B cell (primary cell): Measurements from ENCODE around the gene CDYL. TPM values are rescaled to one million over a fixed set of nuclear protein-coding genes. Genes with fewer than 3 reads are reported as not detected.

Experiments
- ATAC-seq: fragments of 200-7000 bp; cut with Tn5 transposase; one replicate; pipeline ENCODE4 v1.10.0; 2021; ENCODE audit warnings: low read depth, mild to moderate bottlenecking, moderate number of reproducible peaks, moderate library complexity
- CTCF ChIA-PET: fragments of 350-600 bp; sonication (Branson Sonifier 250); formaldehyde crosslinking; loops from one replicate; lab custom pipeline; 2021; ENCODE audit warnings: antibody characterized with exemption, inconsistent platforms; lab: Charles Lee
- POLR2A ChIA-PET: fragments of 350-600 bp; sonication (Branson Sonifier 250); formaldehyde crosslinking; loops from one replicate; lab custom pipeline; 2021; ENCODE audit warnings: antibody characterized with exemption; lab: Charles Lee
- DNase-seq: peaks from one replicate; pipeline ENCODE4 v3.0.0; 2013
- H2AFZ ChIP-seq: 2 replicates; pipeline ENCODE4 v1.6.1; 2012; ENCODE audit warnings: mild to moderate bottlenecking, low read depth, low read length; ENCODE audit not compliant: insufficient read depth, poor library complexity, severe bottlenecking
- H3K27ac ChIP-seq, 2 donors: 1 replicate in 1 of 2; 2 replicates in 1 of 2; pipeline ENCODE4 v1.5.1; 2012 to 2013; ENCODE audit warnings: low read length in 2 of 2, mild to moderate bottlenecking in 2 of 2, moderate library complexity in 1 of 2
- H3K27me3 ChIP-seq, 4 experiments: fragments of 200-600 bp in 1 of 4; sonication (generic) in 1 of 4; replicated peaks in 1 of 4; 1 replicate in 2 of 4; 2 replicates in 2 of 4; pipeline versions ENCODE4 v1.6.1 to v1.7.0; 2013 to 2016; ENCODE audit warnings: low read length in 3 of 4, mild to moderate bottlenecking in 2 of 4, mixed read lengths in 1 of 4, moderate library complexity in 1 of 4; ENCODE audit not compliant: insufficient read depth in 4 of 4, control insufficient read depth in 3 of 4; ENCODE audit errors: control extremely low read depth in 1 of 4
- H3K36me3 ChIP-seq, 2 experiments: replicated peaks in 1 of 2; 1 replicate in 1 of 2; 2 replicates in 1 of 2; pipeline versions ENCODE4 v1.6.1 to v1.7.1; 2013; ENCODE audit warnings: low read length in 1 of 2; ENCODE audit not compliant: insufficient read depth in 2 of 2, control insufficient read depth in 1 of 2; ENCODE audit errors: control extremely low read depth in 1 of 2, extremely low read depth in 1 of 2
- H3K4me1 ChIP-seq, 2 donors: fragments of 200-600 bp in 1 of 2; sonication (generic) in 1 of 2; 1 replicate in 1 of 2; 2 replicates in 1 of 2; pipeline versions ENCODE4 v1.5.1 to v1.6.1; 2013 to 2017; ENCODE audit warnings: low read length in 2 of 2; ENCODE audit not compliant: control insufficient read depth in 2 of 2, insufficient read depth in 2 of 2
- H3K4me2 ChIP-seq: replicated peaks from 2 replicates; pipeline ENCODE3; 2012; ENCODE audit warnings: mild to moderate bottlenecking, low read depth, low read length; ENCODE audit not compliant: poor library complexity, severe bottlenecking
- H3K4me3 ChIP-seq, 5 experiments: fragments of 200-600 bp in 1 of 5; sonication (generic) in 1 of 5; 1 replicate in 3 of 5; 2 replicates in 2 of 5; pipeline versions ENCODE4 v1.5.1 to v1.7.0; 2011 to 2016; ENCODE audit warnings: low read length in 4 of 5, mild to moderate bottlenecking in 4 of 5, low read depth in 2 of 5, control low read depth in 1 of 5, moderate library complexity in 1 of 5; ENCODE audit not compliant: insufficient read depth in 1 of 5; ENCODE audit errors: control extremely low read depth in 1 of 5, extremely low read depth in 1 of 5
- H3K79me2 ChIP-seq: fragments of 200-600 bp; sonication (generic); one replicate; pipeline ENCODE4 v1.6.0; 2016; ENCODE audit warnings: low read length; ENCODE audit not compliant: control insufficient read depth, insufficient read depth
- H3K9ac ChIP-seq: fragments of 200-600 bp; sonication (generic); 2 replicates; pipeline ENCODE4 v1.6.1; 2017; ENCODE audit warnings: mild to moderate bottlenecking, low read length, moderate library complexity
- H3K9me3 ChIP-seq, 3 donors: one replicate each; pipeline versions ENCODE4 v1.6.1 to v1.7.1; 2013; ENCODE audit warnings: low read length in 2 of 3; ENCODE audit not compliant: control insufficient read depth in 2 of 3, insufficient read depth in 1 of 3; ENCODE audit errors: control extremely low read depth in 1 of 3
- H4K20me1 ChIP-seq: 2 replicates; pipeline ENCODE4 v1.6.0; 2012; ENCODE audit warnings: mild to moderate bottlenecking, low read length; ENCODE audit not compliant: insufficient read depth, control insufficient read depth, poor library complexity, severe bottlenecking
- H3K27ac Mint-ChIP-seq: one replicate; pipeline ENCODE4 v1.8.0; 2021; ENCODE audit warnings: mixed read lengths
- H3K27me3 Mint-ChIP-seq: one replicate; pipeline ENCODE4 v1.8.0; 2021; ENCODE audit warnings: mixed read lengths
- H3K4me1 Mint-ChIP-seq: one replicate; pipeline ENCODE4 v1.8.0; 2021; ENCODE audit warnings: mixed read lengths
- H3K4me3 Mint-ChIP-seq: one replicate; pipeline ENCODE4 v1.8.0; 2021; ENCODE audit warnings: mixed read lengths
- H3K9me3 Mint-ChIP-seq: one replicate; pipeline ENCODE4 v1.8.0; 2022; ENCODE audit warnings: mixed read lengths; ENCODE audit not compliant: insufficient read depth
- CTCF ChIP-seq: fragments of 200-600 bp; IDR thresholded peaks from one replicate; pipeline ENCODE4 v1.8.0; 2022; ENCODE audit warnings: antibody characterized with exemption, mild to moderate bottlenecking
- EZH2 ChIP-seq: IDR thresholded peaks from 2 replicates; pipeline ENCODE4 v1.6.1; 2012; ENCODE audit warnings: borderline replicate concordance, low read depth, mild to moderate bottlenecking, moderate library complexity, low read length; ENCODE audit not compliant: insufficient read depth, poor library complexity, severe bottlenecking
- WGBS: methylation state at CpG from one replicate; pipeline ENCODE4 v1.1.5; 2013; ENCODE audit warnings: missing lambda C conversion rate; ENCODE audit not compliant: insufficient coverage; 5-methylcytosine and 5-hydroxymethylcytosine counted together
- intact Hi-C: fragments of 100-400 bp; cut with micrococcal nuclease; formaldehyde crosslinking; loops from one replicate; pipeline ENCODE4 v1.10.0; 2022
- polyA plus RNA-seq: library from polyadenylated mRNA; depleted of rRNA; stranded (reverse); fragments of >200 nt; gene quantifications from 2 replicates; pipeline ENCODE4 v1.2.3, GENCODE V29; 2012
- total RNA-seq, 2 donors: library from RNA; stranded (reverse); fragments of 120-200 nt in 1 of 2; gene quantifications; 1 replicate in 1 of 2; 2 replicates in 1 of 2; pipeline versions ENCODE4 v1.2.3 to v1.2.4, GENCODE V29; 2013 to 2022

The CDYL gene
- total and polyA plus RNA-seq, 2 donors (not counting 1 experiment from before 2014, with no cell fraction given), result 15.6 to 63.0 TPM

DNA sequence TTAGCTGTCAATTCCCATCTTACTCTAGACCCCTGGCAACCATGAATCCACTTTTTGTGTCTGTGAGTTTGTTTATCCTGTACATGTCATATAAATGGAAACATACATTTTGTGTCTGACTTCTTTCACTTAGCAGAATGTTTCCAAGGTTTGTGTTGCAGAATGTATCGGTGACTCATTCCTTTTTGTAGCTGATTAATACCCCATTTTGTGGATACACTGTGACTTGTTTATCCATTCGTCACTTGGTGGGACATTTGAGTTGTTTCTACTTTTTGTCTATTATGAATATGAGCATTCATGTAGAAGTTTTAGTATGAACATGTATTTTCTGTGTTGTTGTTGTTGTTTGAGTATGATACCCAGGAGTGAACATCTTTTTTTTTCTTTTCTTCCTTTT, 21.4 kb downstream of the CDYL start:
- no peak overlapping the region for H2AFZ ChIP-seq
- H3K9me3 Mint-ChIP-seq, result no peaks in the 10 kb centered on the region
- ChIA-PET CTCF (no interaction called here), POLR2A (no interaction called here)
- no peak for DNase-seq
- no peak for TF ChIP-seq CTCF
- TF ChIP-seq EZH2, result no peak
- H3K27ac ChIP-seq, result no peak overlapping the region
- intact Hi-C loops, result no loop called here
- no peak overlapping the region for H3K4me3 ChIP-seq
- H4K20me1 ChIP-seq, result peaks cover 47% of the 10 kb centered on the region
- no peak overlapping the region for H3K9ac ChIP-seq
- H3K27ac Mint-ChIP-seq, result no peak overlapping the region
- no peaks in the 10 kb centered on the region for H3K36me3 ChIP-seq
- peaks cover 0 to 5% (median 3%) of the 10 kb centered on the region in 3 donors for H3K9me3 ChIP-seq
- no peak overlapping the region for H3K4me3 Mint-ChIP-seq
- H3K4me1 Mint-ChIP-seq, result peaks cover 44% of the 10 kb centered on the region
- H3K27me3 ChIP-seq, result no peaks in the 10 kb centered on the region
- peaks cover 20 to 27% of the 10 kb centered on the region in 2 donors for H3K4me1 ChIP-seq
- H3K27me3 Mint-ChIP-seq, result no peaks in the 10 kb centered on the region
- H3K79me2 ChIP-seq, result peaks cover 100% of the 10 kb centered on the region
- WGBS, result 90% methylated on average over 2 of the region's 2 CpGs
- no peak overlapping the region for H3K4me2 ChIP-seq
- ATAC-seq, result no peak

GRCh38 chr6:4799912-4800311, 23.7 kb downstream of the CDYL start:
- Mint-ChIP-seq H3K4me1 (peaks cover 65% of the 10 kb centered on the region), H3K27ac (no peak overlapping the region), H3K27me3 (no peaks in the 10 kb centered on the region), H3K4me3 (no peak overlapping the region), H3K9me3 (no peaks in the 10 kb centered on the region)
- intact Hi-C loops, result no loop called here
- TF ChIP-seq EZH2 (no peak), CTCF (no peak)
- POLR2A ChIA-PET, result interaction anchor here (0.8 kb wide), 1 partner anchor 23 kb away, joined by 3 read pairs; the partner anchor contains the start of gene CDYL
- DNase-seq, result no peak
- WGBS, result no CpG with 5 or more reads among the region's 3 CpGs
- CTCF ChIA-PET, result interaction anchor here (2.8 kb wide), 1 partner anchor 10 kb away, joined by 17 read pairs; no protein-coding TSS in a partner anchor
- Histone ChIP-seq H3K9ac (no peak overlapping the region), H3K4me1 (peaks cover 33 to 44% of the 10 kb centered on the region in 2 donors), H3K9me3 (peaks cover 0 to 5% (median 3%) of the 10 kb centered on the region in 3 donors), H3K27me3 (no peaks in the 10 kb centered on the region), H3K4me3 (no peak overlapping the region), H3K79me2 (peaks cover 99% of the 10 kb centered on the region), H3K27ac (no peak overlapping the region), H2AFZ (no peak overlapping the region), H3K4me2 (no peak overlapping the region), H3K36me3 (no peaks in the 10 kb centered on the region), H4K20me1 (peaks cover 49% of the 10 kb centered on the region)
- no peak for ATAC-seq
